T-helper 17 cell (primary cell): ENCODE data around the gene TOM1. TPM values are rescaled to one million over a fixed set of nuclear protein-coding genes. Genes with fewer than 3 reads are reported as not detected.

Source experiments
- ATAC-seq: fragments of 150-1000 bp; cut with Tn5 transposase; 2 replicates; pipeline ENCODE4 v1.10.0; 2021; ENCODE audit warnings: mild to moderate bottlenecking, moderate library complexity
- DNase-seq, 3 donors: peaks; one replicate each; pipeline versions ENCODE4 v3.0.0 to v3.0.0-alpha.2; 2020 to 2021
- H3K9me3 ChIP-seq: one replicate; pipeline ENCODE4 v1.7.0; 2013; ENCODE audit warnings: low read length, mild to moderate bottlenecking; ENCODE audit not compliant: control insufficient read depth, poor library complexity, severe bottlenecking
- H3K27ac Mint-ChIP-seq: one replicate; pipeline ENCODE4 v1.8.0; 2022; ENCODE audit warnings: mild to moderate bottlenecking, moderate library complexity, mixed read lengths
- H3K27me3 Mint-ChIP-seq: one replicate; pipeline ENCODE4 v1.8.0; 2022; ENCODE audit warnings: mixed read lengths
- H3K36me3 Mint-ChIP-seq: one replicate; pipeline ENCODE4 v1.8.0; 2022; ENCODE audit warnings: low read depth, mixed read lengths
- H3K4me1 Mint-ChIP-seq: one replicate; pipeline ENCODE4 v1.8.0; 2022; ENCODE audit warnings: mild to moderate bottlenecking, mixed read lengths
- H3K4me3 Mint-ChIP-seq: one replicate; pipeline ENCODE4 v1.8.0; 2022; ENCODE audit warnings: mild to moderate bottlenecking, moderate library complexity, mixed read lengths
- total RNA-seq, 4 donors: library from RNA in 2 of 4; stranded (reverse) in 2 of 4; gene quantifications; one replicate each; pipeline ENCODE4 v1.2.3 and lab custom pipeline; 2022 to 2026

Gene TOM1
- total RNA-seq (100 to 1,000 TPM; 166 to 178 TPM), total RNA-seq (lab: John Stamatoyannopoulos, UW) (77.1 to 83.2 reads per million in 2 donors)

GRCh38 chr22:35299673-35300499 lies at the start of gene TOM1:
Gene TOM1 (plus strand): TSS chr22:35299894. CDS start chr22:35299929, 35 bp downstream.
- Mint-ChIP-seq H3K27me3 (no peaks in the 10 kb centered on the region), H3K4me3 (peak within 1 kb of the TSS; percentile 97), H3K4me1 (peaks cover 28% of the 10 kb centered on the region), H3K36me3 (peaks cover 2% of the 10 kb centered on the region), H3K27ac (peak within 1 kb of the TSS; percentile 94)
- H3K9me3 ChIP-seq: no peaks in the 10 kb centered on the region
- ATAC-seq: peak; percentile 90
- peak; percentile 98 to 99 (median 99) for DNase-seq

- Mint-ChIP-seq H3K4me3 (no peak overlapping the region), H3K4me1 (peaks cover 4% of the 10 kb centered on the region), H3K27me3 (peaks cover 42% of the 10 kb centered on the region), H3K27ac (no peak overlapping the region), H3K36me3 (peaks cover 3% of the 10 kb centered on the region)
- ATAC-seq: no peak
- H3K9me3 ChIP-seq: no peaks in the 10 kb centered on the region
- no peak for DNase-seq
Observed at GRCh38 chr22:35250156-35250555, 49.5 kb upstream of the TOM1 start.

GRCh38 chr22:35253946-35254345 lies 45.7 kb upstream of the TOM1 start:
- Mint-ChIP-seq H3K4me3 (no peak overlapping the region), H3K27ac (no peak overlapping the region), H3K27me3 (peaks cover 16% of the 10 kb centered on the region), H3K36me3 (no peaks in the 10 kb centered on the region), H3K4me1 (peaks cover 14% of the 10 kb centered on the region)
- ATAC-seq: no peak
- H3K9me3 ChIP-seq: no peaks in the 10 kb centered on the region
- no peak for DNase-seq

GRCh38 chr22:35257002-35257320 lies 42.7 kb upstream of the TOM1 start:
- Mint-ChIP-seq H3K4me1 (peaks cover 22% of the 10 kb centered on the region), H3K36me3 (no peaks in the 10 kb centered on the region), H3K27ac (peak overlapping the region; percentile 81), H3K27me3 (peaks cover 5% of the 10 kb centered on the region), H3K4me3 (peak overlapping the region; percentile 93)
- DNase-seq (no peak), ATAC-seq (peak; percentile 7)
- H3K9me3 ChIP-seq: no peaks in the 10 kb centered on the region

GRCh38 chr22:35257321-35258190 lies 42.1 kb upstream of the TOM1 start, which contains the start of gene HMGXB4:
Gene HMGXB4 (plus strand): TSS chr22:35257493. CDS start chr22:35262391, 4,898 bp downstream.
- no peaks in the 10 kb centered on the region for H3K27me3 Mint-ChIP-seq
- H3K9me3 ChIP-seq: no peaks in the 10 kb centered on the region
- H3K36me3 Mint-ChIP-seq: no peaks in the 10 kb centered on the region
- DNase-seq (peak; percentile 76 to 79 (median 78)), ATAC-seq (peak; percentile 93)
- H3K27ac Mint-ChIP-seq: peak within 1 kb of the TSS; percentile 81
- peaks cover 22% of the 10 kb centered on the region for H3K4me1 Mint-ChIP-seq
- peak within 1 kb of the TSS; percentile 93 for H3K4me3 Mint-ChIP-seq

- no peak for ATAC-seq
Observed at GRCh38 chr22:35258191-35258988, 41.3 kb upstream of the TOM1 start.

GRCh38 chr22:35264986-35265385 lies 34.7 kb upstream of the TOM1 start:
- no peak overlapping the region for H3K4me3 Mint-ChIP-seq
- peaks cover 14% of the 10 kb centered on the region for H3K36me3 Mint-ChIP-seq
- no peaks in the 10 kb centered on the region for H3K9me3 ChIP-seq
- H3K27me3 Mint-ChIP-seq: no peaks in the 10 kb centered on the region
- H3K4me1 Mint-ChIP-seq: peaks cover 15% of the 10 kb centered on the region
- ATAC-seq (no peak), DNase-seq (no peak)
- peak overlapping the region; percentile 76 for H3K27ac Mint-ChIP-seq

More at GRCh38 chr22:35258191-35258988, 41.3 kb upstream of the TOM1 start:
- Mint-ChIP-seq H3K27me3 (no peaks in the 10 kb centered on the region), H3K4me3 (peak overlapping the region; percentile 91), H3K4me1 (peaks cover 22% of the 10 kb centered on the region), H3K36me3 (no peaks in the 10 kb centered on the region), H3K27ac (peak overlapping the region; percentile 81)
- no peaks in the 10 kb centered on the region for H3K9me3 ChIP-seq
- no peak for DNase-seq

- H3K4me3 Mint-ChIP-seq: no peak overlapping the region
- peaks cover 14% of the 10 kb centered on the region for H3K36me3 Mint-ChIP-seq
- no peaks in the 10 kb centered on the region for H3K9me3 ChIP-seq
- H3K4me1 Mint-ChIP-seq: peaks cover 15% of the 10 kb centered on the region
- H3K27ac Mint-ChIP-seq: no peak overlapping the region
- no peaks in the 10 kb centered on the region for H3K27me3 Mint-ChIP-seq
- ATAC-seq: no peak
- DNase-seq: no peak
Observed at GRCh38 chr22:35266277-35266676, 33.4 kb upstream of the TOM1 start.

GRCh38 chr22:35269630-35270029 lies 30.1 kb upstream of the TOM1 start:
- peak overlapping the region; percentile 84 for H3K27ac Mint-ChIP-seq
- no peaks in the 10 kb centered on the region for H3K27me3 Mint-ChIP-seq
- H3K9me3 ChIP-seq: no peaks in the 10 kb centered on the region
- DNase-seq (no peak), ATAC-seq (no peak)
- H3K4me1 Mint-ChIP-seq: peaks cover 35% of the 10 kb centered on the region
- H3K36me3 Mint-ChIP-seq: peaks cover 19% of the 10 kb centered on the region
- no peak overlapping the region for H3K4me3 Mint-ChIP-seq

GRCh38 chr22:35274154-35274871 lies 25.4 kb upstream of the TOM1 start:
- Mint-ChIP-seq H3K4me1 (peaks cover 28% of the 10 kb centered on the region), H3K36me3 (peaks cover 8% of the 10 kb centered on the region), H3K27me3 (no peaks in the 10 kb centered on the region), H3K27ac (peak overlapping the region; percentile 86), H3K4me3 (no peak overlapping the region)
- no peak for DNase-seq
- H3K9me3 ChIP-seq: no peaks in the 10 kb centered on the region
- ATAC-seq: peak; percentile 33

GRCh38 chr22:35275580-35275979 lies 24.1 kb upstream of the TOM1 start:
- H3K27me3 Mint-ChIP-seq: no peaks in the 10 kb centered on the region
- ATAC-seq: no peak
- H3K36me3 Mint-ChIP-seq: peaks cover 10% of the 10 kb centered on the region
- H3K27ac Mint-ChIP-seq: no peak overlapping the region
- peaks cover 25% of the 10 kb centered on the region for H3K4me1 Mint-ChIP-seq
- no peak overlapping the region for H3K4me3 Mint-ChIP-seq
- no peaks in the 10 kb centered on the region for H3K9me3 ChIP-seq
- DNase-seq: no peak

GRCh38 chr22:35276019-35276418 lies 23.7 kb upstream of the TOM1 start:
- ATAC-seq (no peak), DNase-seq (no peak)
- Mint-ChIP-seq H3K4me3 (no peak overlapping the region), H3K36me3 (peaks cover 12% of the 10 kb centered on the region), H3K27me3 (no peaks in the 10 kb centered on the region), H3K4me1 (peaks cover 27% of the 10 kb centered on the region), H3K27ac (no peak overlapping the region)
- H3K9me3 ChIP-seq: no peaks in the 10 kb centered on the region
